HEK293T (cell line): ENCODE data around the gene PWWP2A.
"Not testable (repeated sequence)": the region's sequence is repeated elsewhere in the genome, so short reads cannot be mapped to it uniquely, and the experiment has no call there.

ENCODE experiments used
- CTCF ChIA-PET: fragments of 350-600 bp; formaldehyde crosslinking; extraction: SDS; loops from one replicate; lab custom pipeline; 2021; ENCODE audit warnings: antibody characterized with exemption, inconsistent platforms; lab: Yijun Ruan, JAX
- POLR2A ChIA-PET: fragments of 350-600 bp; formaldehyde crosslinking; extraction: SDS; loops from one replicate; lab custom pipeline; 2020; ENCODE audit warnings: antibody characterized with exemption, inconsistent platforms; lab: Yijun Ruan, JAX
- DNase-seq: peaks from one replicate; pipeline ENCODE4 v3.0.0; 2012; ENCODE audit warnings: mixed read lengths; ENCODE audit errors: extremely low spot score
- ARNT ChIP-seq: fragments of 450-650 bp; IDR thresholded peaks from 2 replicates; pipeline ENCODE4 v1.6.1; 2017; ENCODE audit warnings: mild to moderate bottlenecking
- BHLHE40 ChIP-seq: fragments of 450-650 bp; IDR thresholded peaks from 2 replicates; pipeline ENCODE4 v1.6.1; 2016; ENCODE audit warnings: mild to moderate bottlenecking, moderate library complexity, borderline replicate concordance
- CTBP1 ChIP-seq: fragments of 450-650 bp; IDR thresholded peaks from 2 replicates; pipeline ENCODE4 v1.6.1; 2016; ENCODE audit warnings: borderline replicate concordance
- ELF4 ChIP-seq: fragments of 450-650 bp; IDR thresholded peaks from 2 replicates; pipeline ENCODE4 v1.6.1; 2017; ENCODE audit warnings: antibody characterized with exemption
- FOXA1 ChIP-seq: fragments of 450-650 bp; IDR thresholded peaks from 2 replicates; pipeline ENCODE4 v1.6.1; 2016; ENCODE audit warnings: mild to moderate bottlenecking
- FOXK2 ChIP-seq: fragments of 450-650 bp; IDR thresholded peaks from 2 replicates; pipeline ENCODE4 v1.6.1; 2016; ENCODE audit warnings: mild to moderate bottlenecking
- FOXM1 ChIP-seq: fragments of 450-650 bp; IDR thresholded peaks from 2 replicates; pipeline ENCODE4 v1.6.1; 2017; ENCODE audit warnings: mild to moderate bottlenecking, borderline replicate concordance
- HDGF ChIP-seq: fragments of 450-650 bp; IDR thresholded peaks from 2 replicates; pipeline ENCODE4 v1.6.1; 2017; ENCODE audit warnings: antibody characterized with exemption, borderline replicate concordance
- L3MBTL2 ChIP-seq: fragments of 450-650 bp; conservative IDR thresholded peaks from 2 replicates; pipeline ENCODE4 v1.6.1; 2016; ENCODE audit warnings: mild to moderate bottlenecking
- LEF1 ChIP-seq: fragments of 450-650 bp; IDR thresholded peaks from 2 replicates; pipeline ENCODE4 v1.6.1; 2017; ENCODE audit warnings: mild to moderate bottlenecking, borderline replicate concordance
- NFRKB ChIP-seq: fragments of 450-650 bp; IDR thresholded peaks from 2 replicates; pipeline ENCODE4 v1.6.1; 2016; ENCODE audit warnings: mild to moderate bottlenecking, moderate library complexity
- PKNOX1 ChIP-seq: fragments of 450-650 bp; IDR thresholded peaks from 2 replicates; pipeline ENCODE4 v1.6.1; 2016
- SP1 ChIP-seq: fragments of 450-650 bp; IDR thresholded peaks from 2 replicates; pipeline ENCODE4 v1.6.1; 2017
- SUZ12 ChIP-seq: fragments of 450-650 bp; IDR thresholded peaks from 2 replicates; pipeline ENCODE4 v1.6.1; 2016; ENCODE audit warnings: mild to moderate bottlenecking
- TARDBP ChIP-seq: fragments of 450-650 bp; IDR thresholded peaks from 2 replicates; pipeline ENCODE4 v1.6.1; 2016
- ZNF384 ChIP-seq: fragments of 450-650 bp; IDR thresholded peaks from 2 replicates; pipeline ENCODE4 v1.6.1; 2016

Gene PWWP2A

GRCh38 chr5:160152901-160153300 lies 33.7 kb upstream of the PWWP2A start:
- DNase-seq, result no peak
- TF ChIP-seq ZNF384 (no peak), CTBP1 (no peak), SUZ12 (no peak)
- ChIA-PET CTCF (no interaction called here), POLR2A (no interaction called here)

- no peak for DNase-seq
- TF ChIP-seq TARDBP, result no peak
- no peak for TF ChIP-seq FOXK2
- no peak for TF ChIP-seq LEF1
- TF ChIP-seq CTBP1, result no peak
- TF ChIP-seq FOXA1, result no peak
- TF ChIP-seq ARNT, result no peak
- no peak for TF ChIP-seq BHLHE40
- TF ChIP-seq NFRKB, result no peak
- no peak for TF ChIP-seq FOXM1
- no peak for TF ChIP-seq ZNF384
- ChIA-PET POLR2A (no interaction called here), CTCF (interaction anchor here (0.7 kb wide), 2 partner anchors 30 to 156 kb away, joined by 4 to 5 read pairs; no protein-coding TSS in a partner anchor)
These were observed 33.0 kb upstream of the PWWP2A start for GRCh38 chr5:160152287-160152686.

GRCh38 chr5:160151017-160151416 lies 31.8 kb upstream of the PWWP2A start:
- ChIA-PET POLR2A (no interaction called here), CTCF (no interaction called here)
- no peak for DNase-seq
- no peak for TF ChIP-seq FOXA1
- TF ChIP-seq TARDBP, result no peak
- no peak for TF ChIP-seq PKNOX1
- TF ChIP-seq BHLHE40, result no peak
- TF ChIP-seq FOXM1, result no peak
- no peak for TF ChIP-seq ELF4
- no peak for TF ChIP-seq CTBP1
- no peak for TF ChIP-seq FOXK2
- TF ChIP-seq ZNF384, result no peak
- TF ChIP-seq L3MBTL2, result no peak
- no peak for TF ChIP-seq NFRKB

GRCh38 chr5:160150381-160150780 lies 31.1 kb upstream of the PWWP2A start:
- no peak for DNase-seq
- TF ChIP-seq BHLHE40 (no peak), TARDBP (no peak), FOXA1 (no peak), SUZ12 (no peak), L3MBTL2 (no peak)
- CTCF ChIA-PET, result interaction anchor here (0.9 kb wide), 1 partner anchor 16 kb away, joined by 4 read pairs; no protein-coding TSS in a partner anchor
- POLR2A ChIA-PET, result no interaction called here

- DNase-seq, CTCF ChIA-PET, POLR2A ChIA-PET: not testable (repeated sequence)
These were observed 25.2 kb upstream of the PWWP2A start for GRCh38 chr5:160144436-160144835.

GRCh38 chr5:160134332-160134731 lies 15.1 kb upstream of the PWWP2A start:
- TF ChIP-seq L3MBTL2 (no peak), HDGF (no peak), SP1 (no peak), TARDBP (no peak), ELF4 (no peak), FOXK2 (no peak), SUZ12 (no peak), ARNT (no peak), PKNOX1 (no peak), FOXM1 (no peak), ZNF384 (no peak), BHLHE40 (no peak), CTBP1 (no peak)
- CTCF ChIA-PET, result interaction anchor here (0.8 to 1.1 kb wide), 2 partner anchors 16 to 26 kb away, joined by 3 to 4 read pairs; no protein-coding TSS in a partner anchor
- POLR2A ChIA-PET, result no interaction called here
- no peak for DNase-seq

- DNase-seq, result no peak
- POLR2A ChIA-PET, result no interaction called here
- TF ChIP-seq ZNF384 (no peak), FOXK2 (no peak), FOXA1 (no peak), SUZ12 (no peak), L3MBTL2 (no peak), SP1 (no peak), PKNOX1 (no peak), FOXM1 (no peak), TARDBP (no peak), LEF1 (no peak), ARNT (no peak), CTBP1 (no peak), HDGF (no peak), ELF4 (no peak), NFRKB (no peak), BHLHE40 (no peak)
- CTCF ChIA-PET, result no interaction called here
These were observed 14.7 kb upstream of the PWWP2A start for GRCh38 chr5:160133918-160134304.
